Stimulated activated CD8-positive, alpha-beta memory T cell treated with anti-CD3 and anti-CD28 coated beads, Interleukin-15, amount 100 ng/mL, for 4 hours (primary cell): ENCODE measurements around the gene SPAG16.

Source experiments
- DNase-seq, 2 donors: peaks; one replicate each; pipeline ENCODE4 v3.0.0-alpha.2; 2020; ENCODE audit warnings: low read depth in 2 of 2

The SPAG16 gene

GRCh38 chr2:214264171-214264570 is 979.9 kb downstream of the SPAG16 start:
- DNase-seq = no peak

GRCh38 chr2:214265991-214266489 is 981.8 kb downstream of the SPAG16 start:
- DNase-seq = no peak

GRCh38 chr2:214277880-214278279 is 993.6 kb downstream of the SPAG16 start:
- DNase-seq = no peak

GRCh38 chr2:214286011-214286410 is 1001.7 kb downstream of the SPAG16 start:
- no peak for DNase-seq

GRCh38 chr2:214293593-214293992 is 1009.3 kb downstream of the SPAG16 start:
- no peak for DNase-seq

GRCh38 chr2:214294426-214294825 is 1010.2 kb downstream of the SPAG16 start:
- no peak for DNase-seq

- DNase-seq = no peak
These were observed 1013.2 kb downstream of the SPAG16 start for GRCh38 chr2:214297423-214297822.

- DNase-seq = no peak
These were observed 1026.1 kb downstream of the SPAG16 start for GRCh38 chr2:214310319-214310718.

- DNase-seq = no peak
These were observed 1026.8 kb downstream of the SPAG16 start for GRCh38 chr2:214311031-214311533.

GRCh38 chr2:214311931-214312749 is 1027.9 kb downstream of the SPAG16 start:
- no peak for DNase-seq

GRCh38 chr2:214315324-214315723 is 1031.1 kb downstream of the SPAG16 start:
- no peak for DNase-seq

- no peak for DNase-seq
These were observed 1035.9 kb downstream of the SPAG16 start for GRCh38 chr2:214320211-214320610.

GRCh38 chr2:214322662-214323061 is 1038.4 kb downstream of the SPAG16 start:
- no peak for DNase-seq

- no peak for DNase-seq
These were observed 1041.1 kb downstream of the SPAG16 start for GRCh38 chr2:214325404-214325803.

GRCh38 chr2:214328941-214329340 is 1044.7 kb downstream of the SPAG16 start:
- DNase-seq = no peak

- DNase-seq = no peak
These were observed 1057.4 kb downstream of the SPAG16 start for GRCh38 chr2:214341646-214342045.

- no peak for DNase-seq
These were observed 1074.2 kb downstream of the SPAG16 start for GRCh38 chr2:214358506-214358905.

- DNase-seq = no peak
These were observed 1076.9 kb downstream of the SPAG16 start for GRCh38 chr2:214361116-214361515.

GRCh38 chr2:214365549-214365948 is 1081.3 kb downstream of the SPAG16 start:
- no peak for DNase-seq

GRCh38 chr2:214367171-214367570 is 1082.9 kb downstream of the SPAG16 start:
- no peak for DNase-seq

- no peak for DNase-seq
These were observed 1092.5 kb downstream of the SPAG16 start for GRCh38 chr2:214376618-214377285.

GRCh38 chr2:214377286-214377624 is 1093.0 kb downstream of the SPAG16 start:
- DNase-seq = no peak
